ENCODE results near the gene CHD5.

DNA sequence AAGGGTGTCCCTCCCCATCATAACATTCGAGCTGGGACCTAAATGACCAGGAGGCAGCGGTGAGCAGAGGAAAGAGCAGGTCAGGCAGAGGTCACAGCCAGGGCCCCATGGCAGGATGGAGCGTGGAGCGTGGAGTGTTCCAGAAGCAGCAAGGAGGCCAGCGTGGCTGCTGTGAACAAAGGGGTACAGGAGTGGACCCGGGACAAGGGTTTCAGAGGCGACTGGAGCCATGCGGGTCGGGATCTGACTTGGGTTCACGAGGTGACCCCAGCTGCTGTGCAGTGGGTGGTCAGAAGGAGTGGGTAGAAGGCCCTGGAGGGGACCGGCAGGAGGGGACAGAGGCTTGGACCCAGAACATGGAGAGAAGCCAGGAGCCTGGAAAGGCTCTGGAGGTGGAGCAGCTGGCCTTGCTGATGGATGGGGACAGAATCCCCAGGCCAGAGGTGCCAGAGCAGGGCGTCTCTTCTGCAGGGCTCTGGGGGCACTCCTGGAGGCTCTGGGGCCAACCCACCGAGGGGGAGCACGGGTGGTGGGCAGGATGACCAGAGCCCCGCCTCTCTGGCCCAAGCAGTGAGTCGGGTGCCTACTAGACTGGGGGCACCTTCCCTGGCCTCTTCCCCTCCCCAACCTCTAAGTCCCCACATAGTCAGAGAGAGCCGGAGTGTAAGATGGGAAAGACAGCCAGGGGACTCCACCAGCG is 2.3 kb downstream of the CHD5 start:
- TF ChIP-seq POLR2A (IDR thresholded peaks at IDR 0.05) (no peak), EP300 (IDR thresholded peaks at IDR 0.05) (no peak)
- TF ChIP-seq, protein P1, sequence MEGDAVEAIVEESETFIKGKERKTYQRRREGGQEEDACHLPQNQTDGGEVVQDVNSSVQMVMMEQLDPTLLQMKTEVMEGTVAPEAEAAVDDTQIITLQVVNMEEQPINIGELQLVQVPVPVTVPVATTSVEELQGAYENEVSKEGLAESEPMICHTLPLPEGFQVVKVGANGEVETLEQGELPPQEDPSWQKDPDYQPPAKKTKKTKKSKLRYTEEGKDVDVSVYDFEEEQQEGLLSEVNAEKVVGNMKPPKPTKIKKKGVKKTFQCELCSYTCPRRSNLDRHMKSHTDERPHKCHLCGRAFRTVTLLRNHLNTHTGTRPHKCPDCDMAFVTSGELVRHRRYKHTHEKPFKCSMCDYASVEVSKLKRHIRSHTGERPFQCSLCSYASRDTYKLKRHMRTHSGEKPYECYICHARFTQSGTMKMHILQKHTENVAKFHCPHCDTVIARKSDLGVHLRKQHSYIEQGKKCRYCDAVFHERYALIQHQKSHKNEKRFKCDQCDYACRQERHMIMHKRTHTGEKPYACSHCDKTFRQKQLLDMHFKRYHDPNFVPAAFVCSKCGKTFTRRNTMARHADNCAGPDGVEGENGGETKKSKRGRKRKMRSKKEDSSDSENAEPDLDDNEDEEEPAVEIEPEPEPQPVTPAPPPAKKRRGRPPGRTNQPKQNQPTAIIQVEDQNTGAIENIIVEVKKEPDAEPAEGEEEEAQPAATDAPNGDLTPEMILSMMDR (IDR thresholded peaks at IDR 0.05): no peak

Data from tibial nerve (tissue), 4 donors.